AG08396 (cell line): Measurements from ENCODE around the gene RAB1A.
"Not testable (repeated sequence)": the region's sequence is repeated elsewhere in the genome, so short reads cannot be mapped to it uniquely, and the experiment has no call there.

Experiments used
- DNase-seq: peaks from one replicate; pipeline ENCODE4 v3.0.0; 2012; ENCODE audit warnings: low spot score, mixed read lengths

RAB1A gene

GRCh38 chr2:65129826-65130663 is at the start of gene RAB1A:
Gene RAB1A, minus strand, starts transcription at chr2:65130106. Its CDS starts 191 bp downstream, at chr2:65129915.
- DNase-seq, result peak; percentile 99

- DNase-seq, result no peak
Measured at GRCh38 chr2:65177751-65178442, 48.0 kb upstream of the RAB1A start.

- DNase-seq, result no peak
Measured at GRCh38 chr2:65175894-65176530, 46.1 kb upstream of the RAB1A start.

GRCh38 chr2:65174031-65174430 is 44.1 kb upstream of the RAB1A start:
- DNase-seq, result not testable (repeated sequence)

GRCh38 chr2:65172994-65173790 is 43.3 kb upstream of the RAB1A start:
- DNase-seq, result no peak

- DNase-seq, result not testable (repeated sequence)
Measured at GRCh38 chr2:65170611-65171477, 40.9 kb upstream of the RAB1A start.

- no peak for DNase-seq
Measured at GRCh38 chr2:65169760-65170136, 39.8 kb upstream of the RAB1A start.

GRCh38 chr2:65165558-65165957 is 35.7 kb upstream of the RAB1A start:
- no peak for DNase-seq

- DNase-seq, result no peak
Measured at GRCh38 chr2:65164426-65164891, 34.6 kb upstream of the RAB1A start.

GRCh38 chr2:65161551-65162100 is 31.7 kb upstream of the RAB1A start:
- DNase-seq, result no peak

GRCh38 chr2:65159906-65160305 is 30.0 kb upstream of the RAB1A start:
- DNase-seq, result no peak

GRCh38 chr2:65159261-65159660 is 29.4 kb upstream of the RAB1A start:
- no peak for DNase-seq

GRCh38 chr2:65158557-65158956 is 28.7 kb upstream of the RAB1A start:
- DNase-seq, result no peak

GRCh38 chr2:65157856-65158255 is 27.9 kb upstream of the RAB1A start:
- not testable (repeated sequence) for DNase-seq

- DNase-seq, result no peak
Measured at GRCh38 chr2:65156041-65156440, 26.1 kb upstream of the RAB1A start.

GRCh38 chr2:65153515-65153914 is 23.6 kb upstream of the RAB1A start:
- DNase-seq, result no peak

- DNase-seq, result no peak
Measured at GRCh38 chr2:65146078-65146477, 16.2 kb upstream of the RAB1A start.

GRCh38 chr2:65144571-65144970 is 14.7 kb upstream of the RAB1A start:
- DNase-seq, result no peak

- no peak for DNase-seq
Measured at GRCh38 chr2:65142515-65142914, 12.6 kb upstream of the RAB1A start.

- no peak for DNase-seq
Measured at GRCh38 chr2:65137197-65137775, 7.4 kb upstream of the RAB1A start.
